Measurements from ENCODE around the gene PDGFD. TPM values are rescaled to one million over a fixed set of nuclear protein-coding genes. Genes with fewer than 3 reads are reported as not detected.

Gene PDGFD
- total and polyA plus RNA-seq, 4 experiments from 2014 or later = 0.10 TPM; not detected in 3

DNA sequence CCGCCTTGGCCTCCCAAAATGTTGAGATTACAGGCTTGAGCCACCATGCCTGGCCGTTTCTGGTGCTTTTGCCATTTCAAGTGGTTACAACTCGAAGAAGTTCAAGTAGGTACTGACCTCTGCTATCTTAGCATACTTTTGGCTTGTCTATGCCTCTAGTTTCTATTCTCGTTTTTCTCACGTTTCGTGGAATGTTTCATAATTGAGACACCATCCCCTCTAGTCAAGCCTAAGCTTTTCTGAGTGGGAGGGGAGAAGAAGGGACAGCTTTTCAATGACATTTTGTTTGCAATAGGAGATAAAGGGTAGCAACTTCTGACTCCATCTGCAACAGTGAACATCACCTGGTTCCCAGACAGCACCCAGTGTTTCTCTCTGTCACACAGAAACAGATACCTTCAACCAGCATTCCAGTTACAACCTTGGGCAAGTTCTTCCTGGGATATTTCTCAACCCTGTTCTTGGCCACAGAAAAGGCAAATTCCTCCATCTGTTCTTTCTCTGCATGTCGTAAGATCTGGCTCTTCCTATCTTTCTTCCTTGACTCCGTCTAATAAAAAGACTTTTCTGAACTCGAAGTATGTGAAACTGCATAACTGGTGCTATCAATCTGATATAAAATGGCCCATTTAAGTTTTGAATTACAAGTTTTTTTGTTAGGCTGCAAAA is 102.0 kb downstream of the PDGFD start:
- no peak overlapping the region for H3K4me3 ChIP-seq (ENCODE audit: low read length in 2 of 2)
- H3K4me1 Mint-ChIP-seq = no peaks in the 10 kb centered on the region
- H3K36me3 ChIP-seq (ENCODE audit: insufficient read depth, low read length) = no peaks in the 10 kb centered on the region
- no peaks in the 10 kb centered on the region for H3K27me3 ChIP-seq (ENCODE audit: insufficient read depth, low read length)
- ChIA-PET POLR2A (ENCODE audit: partially characterized antibody) (no interaction called here), CTCF (ENCODE audit: partially characterized antibody) (no interaction called here)
- intact Hi-C loops (cut with micrococcal nuclease) = no loop called here
- H3K4me3 Mint-ChIP-seq = no peak overlapping the region
- H3K27ac Mint-ChIP-seq = no peak overlapping the region
- H3K9me3 Mint-ChIP-seq = no peaks in the 10 kb centered on the region
- H3K27ac ChIP-seq (ENCODE audit: low read depth, low read length) = no peak overlapping the region
- no peak for DNase-seq
- H3K9me3 ChIP-seq (ENCODE audit: control insufficient read depth in 1 of 2, low read length in 2 of 2) = no peaks in the 10 kb centered on the region
- no peaks in the 10 kb centered on the region for H3K27me3 Mint-ChIP-seq
- no peaks in the 10 kb centered on the region for H3K4me1 ChIP-seq (ENCODE audit: insufficient read depth, low read length)
- H3K36me3 Mint-ChIP-seq = no peaks in the 10 kb centered on the region

DNA sequence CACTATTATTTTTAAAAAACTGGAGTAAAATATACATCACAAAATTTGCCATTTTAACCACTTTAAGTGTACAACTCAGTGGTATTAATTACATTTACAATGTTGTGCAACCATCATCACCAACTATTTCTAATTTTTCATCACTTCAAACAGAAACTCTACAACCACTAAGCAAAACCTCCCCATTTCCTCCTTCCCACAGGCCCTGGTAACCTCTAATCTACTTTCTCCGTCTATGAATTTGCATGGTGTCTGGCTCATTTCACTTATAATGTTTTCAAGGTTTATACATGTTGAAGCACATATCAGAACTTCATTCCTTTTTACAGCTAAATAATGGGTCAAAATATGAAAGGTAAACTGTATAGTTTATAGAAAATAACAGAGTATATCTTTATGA is 103.1 kb downstream of the PDGFD start:
- Histone ChIP-seq H3K9me3 (ENCODE audit: control insufficient read depth in 1 of 2, low read length in 2 of 2) (no peaks in the 10 kb centered on the region), H3K27me3 (ENCODE audit: insufficient read depth, low read length) (no peaks in the 10 kb centered on the region), H3K36me3 (ENCODE audit: insufficient read depth, low read length) (no peaks in the 10 kb centered on the region), H3K27ac (ENCODE audit: low read depth, low read length) (no peak overlapping the region), H3K4me1 (ENCODE audit: insufficient read depth, low read length) (no peaks in the 10 kb centered on the region), H3K4me3 (ENCODE audit: low read length in 2 of 2) (no peak overlapping the region)
- Mint-ChIP-seq H3K4me3 (no peak overlapping the region), H3K27ac (no peak overlapping the region), H3K36me3 (no peaks in the 10 kb centered on the region), H3K27me3 (no peaks in the 10 kb centered on the region), H3K9me3 (no peaks in the 10 kb centered on the region), H3K4me1 (no peaks in the 10 kb centered on the region)
- DNase-seq = no peak
- POLR2A ChIA-PET (ENCODE audit: partially characterized antibody) = no interaction called here
- intact Hi-C loops (cut with micrococcal nuclease) = no loop called here
- CTCF ChIA-PET (ENCODE audit: partially characterized antibody) = interaction anchor here (1.0 kb wide), 1 partner anchor 9 kb away, joined by 3 read pairs; no protein-coding TSS in a partner anchor

DNA sequence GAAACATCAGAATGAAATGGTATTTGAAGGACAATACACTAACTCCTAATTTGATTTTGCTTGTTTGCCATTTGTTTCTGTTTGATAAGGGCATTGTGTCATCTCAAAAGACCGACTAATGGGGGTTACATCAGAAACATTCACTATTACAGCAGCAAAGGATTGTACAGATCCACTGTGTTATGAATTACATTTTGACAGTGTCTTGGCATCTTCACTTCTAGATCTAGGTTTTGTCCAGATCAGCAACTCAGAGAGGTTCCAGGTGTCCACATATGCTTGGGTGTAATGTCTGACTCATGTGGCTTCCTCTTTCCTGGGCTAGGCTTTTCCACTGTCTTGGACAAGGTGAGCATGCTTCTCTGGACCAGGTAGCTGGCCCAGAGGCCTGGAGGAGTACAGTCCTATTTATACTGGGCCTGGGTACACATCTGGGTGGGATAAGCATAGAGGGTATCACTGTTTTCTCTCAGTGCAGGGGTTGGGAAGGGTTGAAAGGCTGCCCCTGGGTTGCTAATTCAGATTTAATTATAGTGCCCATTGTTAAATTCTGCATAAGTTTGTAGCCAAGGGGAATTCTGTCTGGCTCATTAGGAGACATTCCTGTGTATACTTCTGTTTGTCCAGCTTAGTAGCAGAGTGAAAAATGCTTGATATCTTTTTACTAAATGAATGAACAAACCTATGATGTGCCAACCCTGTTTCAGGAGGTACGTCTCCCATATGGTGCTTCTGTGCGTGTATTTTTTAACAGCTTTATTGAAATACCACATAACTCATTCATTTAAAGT is 103.7 kb downstream of the PDGFD start:
- intact Hi-C loops (cut with micrococcal nuclease) = no loop called here
- Histone ChIP-seq H3K27ac (ENCODE audit: low read depth, low read length) (no peak overlapping the region), H3K9me3 (ENCODE audit: control insufficient read depth in 1 of 2, low read length in 2 of 2) (no peaks in the 10 kb centered on the region), H3K4me3 (ENCODE audit: low read length in 2 of 2) (no peak overlapping the region), H3K4me1 (ENCODE audit: insufficient read depth, low read length) (no peaks in the 10 kb centered on the region), H3K27me3 (ENCODE audit: insufficient read depth, low read length) (no peaks in the 10 kb centered on the region), H3K36me3 (ENCODE audit: insufficient read depth, low read length) (no peaks in the 10 kb centered on the region)
- DNase-seq = no peak
- POLR2A ChIA-PET (ENCODE audit: partially characterized antibody) = no interaction called here
- Mint-ChIP-seq H3K27ac (no peak overlapping the region), H3K27me3 (no peaks in the 10 kb centered on the region), H3K4me1 (no peaks in the 10 kb centered on the region), H3K9me3 (no peaks in the 10 kb centered on the region), H3K4me3 (no peak overlapping the region), H3K36me3 (no peaks in the 10 kb centered on the region)
- CTCF ChIA-PET (ENCODE audit: partially characterized antibody) = no interaction called here

DNA sequence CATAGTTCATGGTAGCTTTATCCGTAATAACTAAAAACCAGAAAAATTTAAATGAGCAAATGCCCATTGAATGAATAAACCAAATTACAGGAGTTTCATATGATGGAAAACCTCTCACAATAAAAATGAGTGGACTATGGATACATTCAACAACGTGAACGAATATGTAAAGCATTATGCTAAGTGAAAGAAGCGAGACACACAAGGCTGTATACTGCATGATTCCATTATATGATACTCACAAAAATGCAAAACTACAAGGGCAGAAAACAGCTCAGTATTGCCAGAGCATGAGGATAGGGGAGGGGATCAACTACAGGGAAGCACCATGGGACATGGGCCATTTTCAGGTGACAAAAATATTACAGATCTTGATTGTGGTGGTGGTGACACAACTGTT is 105.3 kb downstream of the PDGFD start:
- peaks cover 0 to 3% (median 0%) of the 10 kb centered on the region in 8 donors for H3K9me3 Mint-ChIP-seq
- intact Hi-C loops (cut with micrococcal nuclease) = no loop called here
- no peaks in the 10 kb centered on the region for H3K36me3 Mint-ChIP-seq
- no peak overlapping the region for H3K4me3 Mint-ChIP-seq
- DNase-seq = no peak
- H3K27me3 Mint-ChIP-seq = peaks cover 0 to 3% of the 10 kb centered on the region in 2 donors
- H3K27me3 ChIP-seq (ENCODE audit: insufficient read depth, low read length) = no peaks in the 10 kb centered on the region
- POLR2A ChIA-PET (ENCODE audit: partially characterized antibody) = no interaction called here
- no peaks in the 10 kb centered on the region for H3K4me1 ChIP-seq (ENCODE audit: insufficient read depth, low read length)
- H3K9me3 ChIP-seq (ENCODE audit: control insufficient read depth in 1 of 2, low read length in 2 of 2) = no peaks in the 10 kb centered on the region
- H3K4me3 ChIP-seq (ENCODE audit: low read length in 2 of 2) = no peak overlapping the region
- no peak overlapping the region for H3K27ac ChIP-seq (ENCODE audit: low read depth, low read length)
- H3K36me3 ChIP-seq (ENCODE audit: insufficient read depth, low read length) = no peaks in the 10 kb centered on the region
- CTCF ChIA-PET (ENCODE audit: partially characterized antibody) = no interaction called here
- no peaks in the 10 kb centered on the region for H3K4me1 Mint-ChIP-seq
- no peak overlapping the region for H3K27ac Mint-ChIP-seq

- Mint-ChIP-seq H3K4me3 (no peak overlapping the region), H3K4me1 (no peaks in the 10 kb centered on the region), H3K27me3 (peaks cover 0 to 3% of the 10 kb centered on the region in 2 donors), H3K36me3 (no peaks in the 10 kb centered on the region), H3K27ac (no peak overlapping the region), H3K9me3 (peaks cover 0 to 3% (median 0%) of the 10 kb centered on the region in 8 donors)
- CTCF ChIA-PET (ENCODE audit: partially characterized antibody) = no interaction called here
- Histone ChIP-seq H3K36me3 (ENCODE audit: insufficient read depth, low read length) (no peaks in the 10 kb centered on the region), H3K9me3 (ENCODE audit: control insufficient read depth in 1 of 2, low read length in 2 of 2) (no peaks in the 10 kb centered on the region), H3K4me3 (ENCODE audit: low read length in 2 of 2) (no peak overlapping the region), H3K27ac (ENCODE audit: low read depth, low read length) (no peak overlapping the region), H3K27me3 (ENCODE audit: insufficient read depth, low read length) (no peaks in the 10 kb centered on the region), H3K4me1 (ENCODE audit: insufficient read depth, low read length) (no peaks in the 10 kb centered on the region)
- intact Hi-C loops (cut with micrococcal nuclease) = no loop called here
- no peak for DNase-seq
- POLR2A ChIA-PET (ENCODE audit: partially characterized antibody) = no interaction called here
Measured at GRCh38 chr11:104057908-104058307, 106.0 kb downstream of the PDGFD start.

GRCh38 chr11:104055596-104055995 is 108.4 kb downstream of the PDGFD start:
- intact Hi-C loops (cut with micrococcal nuclease) = no loop called here
- no peaks in the 10 kb centered on the region for H3K36me3 ChIP-seq (ENCODE audit: insufficient read depth, low read length)
- no peak overlapping the region for H3K4me3 Mint-ChIP-seq
- H3K4me1 Mint-ChIP-seq = no peaks in the 10 kb centered on the region
- no peak overlapping the region for H3K27ac Mint-ChIP-seq
- no peaks in the 10 kb centered on the region for H3K27me3 ChIP-seq (ENCODE audit: insufficient read depth, low read length)
- peaks cover 0 to 3% of the 10 kb centered on the region in 2 donors for H3K27me3 Mint-ChIP-seq
- H3K9me3 ChIP-seq (ENCODE audit: control insufficient read depth in 1 of 2, low read length in 2 of 2) = no peaks in the 10 kb centered on the region
- no peaks in the 10 kb centered on the region for H3K36me3 Mint-ChIP-seq
- POLR2A ChIA-PET (ENCODE audit: partially characterized antibody) = no interaction called here
- no peak overlapping the region for H3K27ac ChIP-seq (ENCODE audit: low read depth, low read length)
- no peak for DNase-seq
- CTCF ChIA-PET (ENCODE audit: partially characterized antibody) = no interaction called here
- no peaks in the 10 kb centered on the region for H3K4me1 ChIP-seq (ENCODE audit: insufficient read depth, low read length)
- H3K9me3 Mint-ChIP-seq = peaks cover 0 to 3% (median 0%) of the 10 kb centered on the region in 8 donors
- no peak overlapping the region for H3K4me3 ChIP-seq (ENCODE audit: low read length in 2 of 2)

GRCh38 chr11:104054911-104055529 is 108.9 kb downstream of the PDGFD start:
- CTCF ChIA-PET (ENCODE audit: partially characterized antibody) = no interaction called here
- no peak overlapping the region for H3K4me3 Mint-ChIP-seq
- no peak for DNase-seq
- peaks cover 0 to 3% (median 0%) of the 10 kb centered on the region in 8 donors for H3K9me3 Mint-ChIP-seq
- H3K4me1 ChIP-seq (ENCODE audit: insufficient read depth, low read length) = no peaks in the 10 kb centered on the region
- intact Hi-C loops (cut with micrococcal nuclease) = no loop called here
- H3K4me3 ChIP-seq (ENCODE audit: low read length in 2 of 2) = no peak overlapping the region
- H3K27ac Mint-ChIP-seq = no peak overlapping the region
- H3K36me3 Mint-ChIP-seq = no peaks in the 10 kb centered on the region
- no peak overlapping the region for H3K27ac ChIP-seq (ENCODE audit: low read depth, low read length)
- POLR2A ChIA-PET (ENCODE audit: partially characterized antibody) = no interaction called here
- H3K27me3 ChIP-seq (ENCODE audit: insufficient read depth, low read length) = no peaks in the 10 kb centered on the region
- no peaks in the 10 kb centered on the region for H3K9me3 ChIP-seq (ENCODE audit: control insufficient read depth in 1 of 2, low read length in 2 of 2)
- H3K36me3 ChIP-seq (ENCODE audit: insufficient read depth, low read length) = no peaks in the 10 kb centered on the region
- peaks cover 0 to 3% of the 10 kb centered on the region in 2 donors for H3K27me3 Mint-ChIP-seq
- no peaks in the 10 kb centered on the region for H3K4me1 Mint-ChIP-seq

Measured in CD4-positive, alpha-beta memory T cell (primary cell).